Daoy (cell line): ENCODE results near the gene KCNC3. TPM values are rescaled to one million over a fixed set of nuclear protein-coding genes. Genes with fewer than 3 reads are reported as not detected.
A peak's percentile ranks its signal among the peaks of the same experiment; 100 is the strongest.

Source experiments
- DNase-seq: peaks from one replicate; pipeline ENCODE4 v3.0.0-alpha.2; 2015; ENCODE audit warnings: low read depth
- total RNA-seq: library from RNA; depleted of rRNA; stranded (reverse); fragments of >200 nt; shearing (Covaris generic); gene quantifications from 2 replicates; pipeline ENCODE4 v1.2.3, GENCODE V29; 2014; rRNA removed

KCNC3 gene
- total RNA-seq, 1 experiment from 2014 or later: 0.06 TPM

- no peak for DNase-seq
Measured at GRCh38 chr19:50276370-50277063, 52.7 kb downstream of the KCNC3 start.

GRCh38 chr19:50275577-50276368 is 53.4 kb downstream of the KCNC3 start:
- no peak for DNase-seq

GRCh38 chr19:50273821-50274220 is 55.4 kb downstream of the KCNC3 start:
- no peak for DNase-seq

GRCh38 chr19:50272263-50272897 is 56.8 kb downstream of the KCNC3 start:
- DNase-seq: no peak

- no peak for DNase-seq
Measured at GRCh38 chr19:50269653-50270052, 59.5 kb downstream of the KCNC3 start.

GRCh38 chr19:50268501-50268900 is 60.7 kb downstream of the KCNC3 start:
- DNase-seq: no peak

GRCh38 chr19:50268041-50268440 is 61.1 kb downstream of the KCNC3 start:
- peak; percentile 28 for DNase-seq

GRCh38 chr19:50266896-50267295 is 62.3 kb downstream of the KCNC3 start:
- DNase-seq: peak; percentile 39

GRCh38 chr19:50266041-50266440 is 63.1 kb downstream of the KCNC3 start:
- no peak for DNase-seq

GRCh38 chr19:50264483-50265186 is 64.5 kb downstream of the KCNC3 start:
- peak; percentile 27 for DNase-seq

GRCh38 chr19:50263176-50263575 is 66.0 kb downstream of the KCNC3 start:
- DNase-seq: no peak

Other genes starting within 250 kb of the KCNC3 start
- not detected in 2 replicates for gene IZUMO2, start 166.1 kb downstream of the KCNC3 start, total RNA-seq
- gene MYH14, start 125.8 kb downstream of the KCNC3 start, total RNA-seq: 7.2 and 10.3 TPM in 2 replicates
- gene NAPSA, start 36.3 kb upstream of the KCNC3 start, total RNA-seq: not detected in 2 replicates
- gene NR1H2, start 47.1 kb upstream of the KCNC3 start, total RNA-seq: 61.1 and 77.3 TPM in 2 replicates
- 84.5 and 99.5 TPM in 2 replicates for gene POLD1, start 55.0 kb upstream of the KCNC3 start, total RNA-seq
- not detected in 2 replicates for gene SPIB, start 89.6 kb upstream of the KCNC3 start, total RNA-seq
- not detected in 2 replicates for gene MYBPC2, start 103.5 kb upstream of the KCNC3 start, total RNA-seq
- 98.2 and 135 TPM in 2 replicates for gene EMC10, start 147.1 kb upstream of the KCNC3 start, total RNA-seq
- gene GARIN5A, start 147.5 kb upstream of the KCNC3 start, total RNA-seq: 0.46 and 0.95 TPM in 2 replicates
- 17.6 and 26.2 TPM in 2 replicates for gene JOSD2, start 181.8 kb upstream of the KCNC3 start, total RNA-seq
- gene ASPDH, start 184.5 kb upstream of the KCNC3 start, total RNA-seq: not detected in 2 replicates
- 1.8 and 5.6 TPM in 2 replicates for gene LRRC4B, start 239.1 kb upstream of the KCNC3 start, total RNA-seq